K562 (cell line): ENCODE results near the gene TMPRSS5. TPM values are rescaled to one million over a fixed set of nuclear protein-coding genes. Genes with fewer than 3 reads are reported as not detected.

Source experiments
- CREBBP ChIP-seq: IDR thresholded peaks from one replicate; pipeline ENCODE4 v1.6.1; 2012; ENCODE audit warnings: low read depth, mild to moderate bottlenecking, control low read depth, inconsistent platforms, low read length
- E2F3 ChIP-seq: fragments of 250-450 bp; sonication (Bioruptor Pico); IDR thresholded peaks from 2 replicates; pipeline ENCODE4 v1.4.0; 2020; ENCODE audit warnings: mild to moderate bottlenecking
- ELF1 ChIP-seq: fragments of 200-800 bp; sonication (Bioruptor generic); IDR thresholded peaks from 2 replicates; pipeline ENCODE4 v1.6.1; 2016; ENCODE audit warnings: missing genetic modification characterization, missing compliant biosample characterization
- HMG20A ChIP-seq: fragments of 450-650 bp; formaldehyde crosslinking; conservative IDR thresholded peaks from 2 replicates; pipeline ENCODE4 v1.4.0; 2020; ENCODE audit warnings: mild to moderate bottlenecking, mixed read lengths
- JUND ChIP-seq, 2 experiments: IDR thresholded peaks; 2 replicates in 1 of 2; 3 replicates in 1 of 2; pipeline ENCODE4 v1.6.1; 2011; ENCODE audit warnings: borderline replicate concordance in 2 of 2, low read depth in 2 of 2, low read length in 2 of 2, improper control_type of control experiment in 1 of 2, missing biosample characterization in 1 of 2, missing genetic modification characterization in 1 of 2, missing genetic modification reagents in 1 of 2
- L3MBTL2 ChIP-seq: fragments of 450-650 bp; IDR thresholded peaks from 2 replicates; pipeline ENCODE4 v1.6.1; 2016; ENCODE audit warnings: mild to moderate bottlenecking, moderate library complexity
- PRMT5 ChIP-seq: sonication (generic); formaldehyde crosslinking; IDR thresholded peaks from 2 replicates; pipeline ENCODE4 v1.5.0; 2020; ENCODE audit warnings: missing genetic modification reagents
- RBM39 ChIP-seq: fragments of 200-400 bp; formaldehyde crosslinking; optimal IDR thresholded peaks from 2 replicates; pipeline ENCODE3; 2018; ENCODE audit warnings: low read depth, low read length
- SETDB1 ChIP-seq: IDR thresholded peaks from one replicate; pipeline ENCODE4 v1.6.1; 2012; ENCODE audit warnings: low read length, control low read depth, inconsistent platforms
- SMC3 ChIP-seq: conservative IDR thresholded peaks from 2 replicates; pipeline ENCODE4 v1.6.1; 2011; ENCODE audit warnings: low read depth, low read length, improper control_type of control experiment; ENCODE audit not compliant: insufficient read depth
- ZNF165 ChIP-seq: fragments of 250-450 bp; sonication (Bioruptor Pico); IDR thresholded peaks from 2 replicates; pipeline ENCODE4 v1.4.0; 2020; ENCODE audit warnings: borderline replicate concordance
- ZNF280B ChIP-seq: fragments of 250-450 bp; sonication (Bioruptor Pico); IDR thresholded peaks from 2 replicates; pipeline ENCODE4 v1.5.1; 2021; ENCODE audit warnings: mild to moderate bottlenecking
- ZNF592 ChIP-seq: fragments of 450-650 bp; IDR thresholded peaks from 2 replicates; pipeline ENCODE4 v1.6.1; 2017; ENCODE audit warnings: antibody characterized with exemption, mild to moderate bottlenecking
- ZNF695 ChIP-seq: fragments of 450-650 bp; formaldehyde crosslinking; IDR thresholded peaks from 2 replicates; pipeline ENCODE4 v1.4.0; 2020; ENCODE audit warnings: mild to moderate bottlenecking, moderate library complexity
- ZNF699 ChIP-seq: fragments of 250-450 bp; sonication (Bioruptor Pico); IDR thresholded peaks from 2 replicates; pipeline ENCODE4 v1.8.0; 2021; ENCODE audit warnings: mild to moderate bottlenecking, moderate library complexity; ENCODE audit not compliant: insufficient replicate concordance
- ZNF79 ChIP-seq: fragments of 250-450 bp; sonication (Bioruptor Pico); IDR thresholded peaks from 2 replicates; pipeline ENCODE4 v1.4.0; 2020; ENCODE audit warnings: low read depth, mild to moderate bottlenecking, moderate library complexity
- polyA plus RNA-seq, 8 experiments: library from polyadenylated mRNA; depleted of rRNA in 4 of 8; stranded (reverse) in 5 of 8; unstranded in 3 of 8; fragments of >200 nt; fragmentation: Nextera tagmentation in 2 of 8; fragmentation: Illumina TruSeq in 1 of 8; extraction: Ambion mirVana in 2 of 8; extraction: Trizol in 1 of 8; gene quantifications; 2 replicates each; pipeline versions ENCODE4 v1.2.1 to v1.2.3, GENCODE V29; 2011 to 2014; ENCODE audit warnings: inconsistent platforms in 1 of 8, missing spikeins in 1 of 8
- total RNA-seq, 7 experiments: library from RNA; depleted of rRNA in 6 of 7; stranded (reverse); fragments of >200 nt in 6 of 7; fragmentation: Illumina TruSeq in 2 of 7; extraction: Trizol in 2 of 7; gene quantifications; 2 replicates each; pipeline versions ENCODE4 v1.2.1 to v1.2.3, GENCODE V29; 2011 to 2021; ENCODE audit warnings: low replicate concordance in 1 of 7
- TF ChIP-seq, protein P1 (sequence below): fragments of 450-650 bp; formaldehyde crosslinking; IDR thresholded peaks from 2 replicates; pipeline ENCODE4 v1.4.0; 2020; ENCODE audit warnings: mild to moderate bottlenecking, moderate library complexity
- TF ChIP-seq, protein P2 (sequence below): fragments of 250-450 bp; sonication (Bioruptor Pico); IDR thresholded peaks from 2 replicates; pipeline ENCODE4 v1.5.0; 2022; ENCODE audit warnings: mild to moderate bottlenecking

The TMPRSS5 gene
- total and polyA plus RNA-seq, 9 of the 15 experiments (the other 6 are each of a cell fraction or from before 2014, with no cell fraction given) = 0.07 to 0.49 (median 0.17) TPM; not detected in 1

- TF ChIP-seq RBM39 (no peak), ELF1 (tag) (0 out of 2 replicates have a peak, but pooled peaks have one; percentile 21), SETDB1 (no peak), ZNF592 (peak; percentile 60), ZNF280B (CRISPR knock-in tag) (no peak), ZNF699 (CRISPR knock-in tag) (no peak), E2F3 (CRISPR knock-in tag) (no peak), SMC3 (no peak), PRMT5 (no peak), ZNF165 (CRISPR knock-in tag) (no peak), JUND (IDR thresholded peaks at IDR 0.05; ENCODE audit: borderline replicate concordance, low read depth, low read length) (peak; percentile 90), JUND (tag; IDR thresholded peaks at IDR 0.05; ENCODE audit: borderline replicate concordance, low read depth, low read length) (peak; percentile 85), ZNF79 (CRISPR knock-in tag) (no peak), HMG20A (CRISPR knock-in tag) (no peak), CREBBP (no peak), L3MBTL2 (peak; percentile 79), ZNF695 (CRISPR knock-in tag) (no peak)
- TF ChIP-seq, protein P1, sequence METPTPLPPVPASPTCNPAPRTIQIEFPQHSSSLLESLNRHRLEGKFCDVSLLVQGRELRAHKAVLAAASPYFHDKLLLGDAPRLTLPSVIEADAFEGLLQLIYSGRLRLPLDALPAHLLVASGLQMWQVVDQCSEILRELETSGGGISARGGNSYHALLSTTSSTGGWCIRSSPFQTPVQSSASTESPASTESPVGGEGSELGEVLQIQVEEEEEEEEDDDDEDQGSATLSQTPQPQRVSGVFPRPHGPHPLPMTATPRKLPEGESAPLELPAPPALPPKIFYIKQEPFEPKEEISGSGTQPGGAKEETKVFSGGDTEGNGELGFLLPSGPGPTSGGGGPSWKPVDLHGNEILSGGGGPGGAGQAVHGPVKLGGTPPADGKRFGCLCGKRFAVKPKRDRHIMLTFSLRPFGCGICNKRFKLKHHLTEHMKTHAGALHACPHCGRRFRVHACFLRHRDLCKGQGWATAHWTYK (CRISPR knock-in tag) = no peak
- TF ChIP-seq, protein P2, sequence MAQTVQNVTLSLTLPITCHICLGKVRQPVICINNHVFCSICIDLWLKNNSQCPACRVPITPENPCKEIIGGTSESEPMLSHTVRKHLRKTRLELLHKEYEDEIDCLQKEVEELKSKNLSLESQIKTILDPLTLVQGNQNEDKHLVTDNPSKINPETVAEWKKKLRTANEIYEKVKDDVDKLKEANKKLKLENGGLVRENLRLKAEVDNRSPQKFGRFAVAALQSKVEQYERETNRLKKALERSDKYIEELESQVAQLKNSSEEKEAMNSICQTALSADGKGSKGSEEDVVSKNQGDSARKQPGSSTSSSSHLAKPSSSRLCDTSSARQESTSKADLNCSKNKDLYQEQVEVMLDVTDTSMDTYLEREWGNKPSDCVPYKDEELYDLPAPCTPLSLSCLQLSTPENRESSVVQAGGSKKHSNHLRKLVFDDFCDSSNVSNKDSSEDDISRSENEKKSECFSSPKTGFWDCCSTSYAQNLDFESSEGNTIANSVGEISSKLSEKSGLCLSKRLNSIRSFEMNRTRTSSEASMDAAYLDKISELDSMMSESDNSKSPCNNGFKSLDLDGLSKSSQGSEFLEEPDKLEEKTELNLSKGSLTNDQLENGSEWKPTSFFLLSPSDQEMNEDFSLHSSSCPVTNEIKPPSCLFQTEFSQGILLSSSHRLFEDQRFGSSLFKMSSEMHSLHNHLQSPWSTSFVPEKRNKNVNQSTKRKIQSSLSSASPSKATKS (CRISPR knock-in tag) = no peak
Observed at GRCh38 chr11:113664069-113664980, 41.8 kb downstream of the TMPRSS5 start (continued).
